GM23338 (cell line): ENCODE data around the gene JAK2. TPM values are rescaled to one million over a fixed set of nuclear protein-coding genes. Genes with fewer than 3 reads are reported as not detected.
A peak's percentile ranks its signal among the peaks of the same experiment; 100 is the strongest.

ENCODE experiments used
- ATAC-seq: fragments of 200-7000 bp; cut with Tn5 transposase; 3 replicates; pipeline ENCODE4 v1.9.1; 2020
- DNase-seq: peaks from one replicate; pipeline ENCODE4 v3.0.0-alpha.2; 2015; ENCODE audit warnings: low spot score
- H2AFZ ChIP-seq: fragments of 200-600 bp; sonication (generic); 2 replicates; pipeline ENCODE4 v1.8.0; 2016; ENCODE audit warnings: antibody characterized with exemption, mild to moderate bottlenecking, moderate library complexity
- H3F3A ChIP-seq: fragments of 200-600 bp; sonication (generic); replicated peaks from 2 replicates; pipeline ENCODE4 v1.8.0; 2017; ENCODE audit warnings: antibody characterized with exemption, mixed run types, low read depth
- H3K27ac ChIP-seq: fragments of 200-600 bp; sonication (generic); 2 replicates; pipeline ENCODE4 v1.6.1; 2016; ENCODE audit warnings: low read depth
- H3K27me3 ChIP-seq: fragments of 200-600 bp; sonication (generic); 2 replicates; pipeline ENCODE4 v1.8.0; 2016; ENCODE audit warnings: mild to moderate bottlenecking, mixed run types, moderate library complexity; ENCODE audit not compliant: insufficient read depth
- H3K36me3 ChIP-seq: fragments of 200-600 bp; sonication (generic); 2 replicates; pipeline ENCODE4 v1.8.0; 2016; ENCODE audit warnings: mild to moderate bottlenecking; ENCODE audit not compliant: insufficient read depth
- H3K4me1 ChIP-seq: fragments of 200-600 bp; sonication (generic); 2 replicates; pipeline ENCODE4 v1.8.0; 2016; ENCODE audit warnings: mild to moderate bottlenecking, moderate library complexity; ENCODE audit not compliant: insufficient read depth
- H3K4me2 ChIP-seq: fragments of 200-600 bp; sonication (generic); 2 replicates; pipeline ENCODE4 v1.7.1; 2017; ENCODE audit warnings: mixed run types
- H3K4me3 ChIP-seq: fragments of 200-600 bp; sonication (generic); 2 replicates; pipeline ENCODE4 v1.6.1; 2016; ENCODE audit warnings: mixed run types
- H3K79me2 ChIP-seq: fragments of 200-600 bp; sonication (generic); replicated peaks from 2 replicates; pipeline ENCODE4 v1.8.0; 2017; ENCODE audit warnings: mild to moderate bottlenecking; ENCODE audit not compliant: insufficient read depth
- H3K9me2 ChIP-seq: fragments of 200-600 bp; sonication (generic); 2 replicates; pipeline ENCODE4 v1.8.0; 2017; ENCODE audit not compliant: insufficient read depth
- H4K20me1 ChIP-seq: fragments of 200-600 bp; sonication (generic); replicated peaks from 2 replicates; pipeline ENCODE4 v1.8.0; 2017; ENCODE audit warnings: mild to moderate bottlenecking; ENCODE audit not compliant: insufficient read depth
- H3K27ac Mint-ChIP-seq: 2 replicates; pipeline ENCODE4 v1.8.0; 2020; ENCODE audit warnings: inconsistent platforms, mild to moderate bottlenecking, moderate library complexity, mixed read lengths
- H3K27me3 Mint-ChIP-seq: 3 replicates; pipeline ENCODE4 v1.8.0; 2022; ENCODE audit warnings: low read depth, mild to moderate bottlenecking, moderate library complexity, mixed read lengths, inconsistent platforms; ENCODE audit not compliant: insufficient read depth, poor library complexity
- H3K36me3 Mint-ChIP-seq: 3 replicates; pipeline ENCODE4 v1.8.0; 2021; ENCODE audit warnings: low read depth, mild to moderate bottlenecking, inconsistent platforms, moderate library complexity, mixed read lengths
- H3K4me1 Mint-ChIP-seq: 3 replicates; pipeline ENCODE4 v1.8.0; 2020; ENCODE audit warnings: mild to moderate bottlenecking, inconsistent platforms, mixed read lengths
- H3K4me3 Mint-ChIP-seq: 3 replicates; pipeline ENCODE4 v1.8.0; 2021; ENCODE audit warnings: moderate library complexity, mild to moderate bottlenecking, inconsistent platforms, mixed read lengths
- H3K9me3 Mint-ChIP-seq: 3 replicates; pipeline ENCODE4 v1.8.0; 2020; ENCODE audit warnings: moderate library complexity, mild to moderate bottlenecking, inconsistent platforms, mixed read lengths
- CREB1 ChIP-seq: fragments of 250-450 bp; sonication (Bioruptor Pico); IDR thresholded peaks from 2 replicates; pipeline ENCODE4 v1.5.0; 2020; ENCODE audit warnings: low read depth, mild to moderate bottlenecking, moderate library complexity
- ETS1 ChIP-seq: IDR thresholded peaks from 2 replicates; pipeline ENCODE4 v1.6.1; 2016; ENCODE audit warnings: antibody characterized with exemption
- EZH2 ChIP-seq: fragments of 200-600 bp; sonication (generic); IDR thresholded peaks from one replicate; pipeline ENCODE4 v1.8.0; 2017; ENCODE audit warnings: antibody characterized with exemption, mild to moderate bottlenecking, low read depth; ENCODE audit not compliant: unreplicated experiment
- EZH2phosphoT487 ChIP-seq: fragments of 200-600 bp; sonication (generic); IDR thresholded peaks from one replicate; pipeline ENCODE4 v1.8.1; 2018; ENCODE audit warnings: antibody characterized with exemption; ENCODE audit not compliant: unreplicated experiment
- JUNB ChIP-seq: IDR thresholded peaks from one replicate; pipeline ENCODE4 v1.6.1; 2016; ENCODE audit warnings: antibody characterized with exemption; ENCODE audit not compliant: unreplicated experiment
- NANOG ChIP-seq: IDR thresholded peaks from 2 replicates; pipeline ENCODE4 v1.6.1; 2016; ENCODE audit warnings: antibody characterized with exemption, borderline replicate concordance
- POLR2AphosphoS5 ChIP-seq: IDR thresholded peaks from 2 replicates; pipeline ENCODE4 v1.6.1; 2016; ENCODE audit warnings: antibody characterized with exemption, low read depth
- REST ChIP-seq: IDR thresholded peaks from one replicate; pipeline ENCODE4 v1.6.1; 2018; ENCODE audit warnings: antibody characterized with exemption; ENCODE audit not compliant: unreplicated experiment
- STAT1 ChIP-seq: IDR thresholded peaks from one replicate; pipeline ENCODE4 v1.6.1; 2016; ENCODE audit warnings: antibody characterized with exemption; ENCODE audit not compliant: unreplicated experiment
- ZNF114 ChIP-seq: fragments of 250-450 bp; sonication (Bioruptor Pico); IDR thresholded peaks from 2 replicates; pipeline ENCODE4 v1.5.0; 2020; ENCODE audit warnings: mild to moderate bottlenecking, moderate library complexity
- ZNF331 ChIP-seq: fragments of 250-450 bp; sonication (Bioruptor Pico); IDR thresholded peaks from 2 replicates; pipeline ENCODE4 v1.5.0; 2020; ENCODE audit warnings: low read depth, mild to moderate bottlenecking, moderate library complexity
- ZNF462 ChIP-seq: fragments of 250-450 bp; sonication (Bioruptor Pico); IDR thresholded peaks from 2 replicates; pipeline ENCODE4 v1.5.0; 2020; ENCODE audit warnings: mild to moderate bottlenecking, moderate library complexity
- polyA plus RNA-seq: library from polyadenylated mRNA; unstranded; fragments of >200 nt; fragmentation: Nextera tagmentation; extraction: Ambion mirVana; gene quantifications from 2 replicates; pipeline ENCODE4 v1.2.1, GENCODE V29; 2016
- total RNA-seq: library from RNA; depleted of rRNA; stranded (reverse); fragments of >200 nt; shearing (Covaris generic); gene quantifications from 2 replicates; pipeline ENCODE4 v1.2.3, GENCODE V29; 2014
- TF ChIP-seq, protein P1 (sequence below), 2 experiments: fragments of 200-600 bp in 1 of 2; sonication (generic) in 1 of 2; conservative IDR thresholded peaks; 2 replicates each; pipeline versions ENCODE4 v1.5.1 to v1.6.1; 2016 to 2017; ENCODE audit warnings: antibody characterized with exemption in 2 of 2, low read depth in 2 of 2, mild to moderate bottlenecking in 2 of 2, moderate library complexity in 1 of 2

Gene JAK2
- total and polyA plus RNA-seq, 2 experiments from 2014 or later: 1.1 to 3.0 TPM

GRCh38 chr9:4985386-4986266, 554 bp downstream of the JAK2 start:
- no peak overlapping the region for H3K27ac Mint-ChIP-seq
- Histone ChIP-seq H4K20me1 (no peaks in the 10 kb centered on the region; the same call in 1 of the 2 replicates), H3K27ac (no peak overlapping the region), H3K9me2 (no peaks in the 10 kb centered on the region), H3K4me1 (peaks cover 17% of the 10 kb centered on the region), H3K36me3 (no peaks in the 10 kb centered on the region), H3K4me2 (peak overlapping the region; percentile 96), H3K4me3 (peak overlapping the region; percentile 80), H3K79me2 (peaks cover 8% of the 10 kb centered on the region), H3K27me3 (peaks cover 18% of the 10 kb centered on the region), H3F3A (no peaks in the 10 kb centered on the region; the same call in 1 of the 2 replicates), H2AFZ (peak overlapping the region; percentile 94)
- peaks cover 16% of the 10 kb centered on the region for H3K4me1 Mint-ChIP-seq
- ATAC-seq: peak; percentile 43
- peaks cover 12% of the 10 kb centered on the region for H3K27me3 Mint-ChIP-seq
- no peaks in the 10 kb centered on the region; the same call in 2 of the 3 replicates for H3K36me3 Mint-ChIP-seq
- TF ChIP-seq JUNB (no peak), ETS1 (no peak), REST (no peak), STAT1 (no peak), ZNF114 (CRISPR knock-in tag) (no peak), CREB1 (CRISPR knock-in tag) (no peak), ZNF462 (no peak), EZH2phosphoT487 (no peak), NANOG (no peak), EZH2 (no peak), ZNF331 (CRISPR knock-in tag) (no peak), POLR2AphosphoS5 (no peak)
- TF ChIP-seq, protein P1, sequence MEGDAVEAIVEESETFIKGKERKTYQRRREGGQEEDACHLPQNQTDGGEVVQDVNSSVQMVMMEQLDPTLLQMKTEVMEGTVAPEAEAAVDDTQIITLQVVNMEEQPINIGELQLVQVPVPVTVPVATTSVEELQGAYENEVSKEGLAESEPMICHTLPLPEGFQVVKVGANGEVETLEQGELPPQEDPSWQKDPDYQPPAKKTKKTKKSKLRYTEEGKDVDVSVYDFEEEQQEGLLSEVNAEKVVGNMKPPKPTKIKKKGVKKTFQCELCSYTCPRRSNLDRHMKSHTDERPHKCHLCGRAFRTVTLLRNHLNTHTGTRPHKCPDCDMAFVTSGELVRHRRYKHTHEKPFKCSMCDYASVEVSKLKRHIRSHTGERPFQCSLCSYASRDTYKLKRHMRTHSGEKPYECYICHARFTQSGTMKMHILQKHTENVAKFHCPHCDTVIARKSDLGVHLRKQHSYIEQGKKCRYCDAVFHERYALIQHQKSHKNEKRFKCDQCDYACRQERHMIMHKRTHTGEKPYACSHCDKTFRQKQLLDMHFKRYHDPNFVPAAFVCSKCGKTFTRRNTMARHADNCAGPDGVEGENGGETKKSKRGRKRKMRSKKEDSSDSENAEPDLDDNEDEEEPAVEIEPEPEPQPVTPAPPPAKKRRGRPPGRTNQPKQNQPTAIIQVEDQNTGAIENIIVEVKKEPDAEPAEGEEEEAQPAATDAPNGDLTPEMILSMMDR (conservative IDR thresholded peaks at IDR 0.05; ENCODE audit: low read depth in 2 of 2): no peak
- DNase-seq: peak; percentile 67
- peak overlapping the region; percentile 72 for H3K4me3 Mint-ChIP-seq
- H3K9me3 Mint-ChIP-seq: no peaks in the 10 kb centered on the region; the same call in 2 of the 3 replicates
